ENCODE results near the gene PSME1. TPM values are rescaled to one million over a fixed set of nuclear protein-coding genes. Genes with fewer than 3 reads are reported as not detected.
A peak's percentile ranks its signal among the peaks of the same experiment; 100 is the strongest.

The PSME1 gene
- total and polyA plus RNA-seq, 2 of the 13 experiments (the other 11 are each of a cell fraction or from before 2014, with no cell fraction given) = 159 to 608 TPM

DNA sequence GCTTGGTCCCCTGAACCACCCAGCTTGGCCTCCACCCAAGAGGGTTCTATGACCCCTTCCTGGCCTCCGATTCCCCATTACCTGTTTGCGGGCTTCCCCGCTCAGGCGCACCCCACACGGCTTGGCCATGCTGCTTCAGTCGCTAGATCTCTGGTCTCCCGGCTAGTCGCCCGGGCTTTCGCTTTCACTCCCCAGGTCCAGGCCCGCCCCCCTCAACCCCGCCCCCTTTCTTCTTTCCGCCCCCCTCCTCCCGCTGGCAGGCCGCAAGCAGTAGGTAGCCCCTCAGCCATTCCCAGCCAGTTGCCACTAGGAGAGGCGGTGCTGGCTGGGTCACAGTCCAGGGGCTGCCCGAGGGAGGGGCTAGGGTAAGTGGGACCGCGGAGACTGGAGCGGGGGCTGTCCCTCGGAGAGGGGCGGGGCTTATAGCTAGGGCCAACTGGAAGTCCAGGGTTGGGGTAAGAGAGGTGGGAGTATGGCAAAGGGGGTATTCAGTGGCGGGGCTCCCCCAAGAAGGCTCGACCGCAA lies 10.5 kb downstream of the PSME1 start, which contains the start of gene PSME2 (continued):
- TF ChIP-seq SUZ12 (IDR thresholded peaks at IDR 0.05; ENCODE audit: low read depth, low read length) = no peak
- no peak for TF ChIP-seq ZFP82 (CRISPR knock-in tag; IDR thresholded peaks at IDR 0.05; ENCODE audit: borderline replicate concordance)
- TF ChIP-seq, protein P1, sequence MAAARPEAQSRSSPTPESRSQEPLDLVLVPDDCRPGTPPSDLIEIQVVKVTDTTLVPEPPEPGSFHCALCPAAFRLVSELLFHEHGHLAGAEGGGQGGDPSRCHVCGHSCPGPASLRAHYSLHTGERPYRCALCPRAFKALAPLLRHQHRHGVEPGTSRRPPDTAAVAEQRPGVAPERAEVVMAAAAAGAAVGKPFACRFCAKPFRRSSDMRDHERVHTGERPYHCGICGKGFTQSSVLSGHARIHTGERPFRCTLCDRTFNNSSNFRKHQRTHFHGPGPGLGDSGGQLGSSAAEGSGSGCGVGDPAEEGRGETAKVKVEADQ (CRISPR knock-in tag; IDR thresholded peaks at IDR 0.05; ENCODE audit: borderline replicate concordance) = peak; percentile 24; the same call in 1 of the 2 replicates
- TF ChIP-seq CAMTA2 (CRISPR knock-in tag; IDR thresholded peaks at IDR 0.05; ENCODE audit: borderline replicate concordance) = peak; percentile 10; the same call in 1 of the 2 replicates
- no peak for TF ChIP-seq JUND (CRISPR knock-in tag; IDR thresholded peaks at IDR 0.05)
- TF ChIP-seq ZKSCAN5 (CRISPR knock-in tag; IDR thresholded peaks at IDR 0.05) = peak; percentile 66; the same call in 1 of the 2 replicates
- TF ChIP-seq RNF2 (conservative IDR thresholded peaks at IDR 0.05; ENCODE audit: low read depth) = no peak
- peak; percentile 83; the same call in 1 of the 2 replicates for TF ChIP-seq ZSCAN20 (CRISPR knock-in tag; IDR thresholded peaks at IDR 0.05; ENCODE audit: borderline replicate concordance)
- TF ChIP-seq, protein P2, sequence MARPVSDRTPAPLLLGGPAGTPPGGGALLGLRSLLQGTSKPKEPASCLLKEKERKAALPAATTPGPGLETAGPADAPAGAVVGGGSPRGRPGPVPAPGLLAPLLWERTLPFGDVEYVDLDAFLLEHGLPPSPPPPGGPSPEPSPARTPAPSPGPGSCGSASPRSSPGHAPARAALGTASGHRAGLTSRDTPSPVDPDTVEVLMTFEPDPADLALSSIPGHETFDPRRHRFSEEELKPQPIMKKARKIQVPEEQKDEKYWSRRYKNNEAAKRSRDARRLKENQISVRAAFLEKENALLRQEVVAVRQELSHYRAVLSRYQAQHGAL (CRISPR knock-in tag; IDR thresholded peaks at IDR 0.05; ENCODE audit: not compliant biosample characterization) = no peak
- TF ChIP-seq, protein P3, sequence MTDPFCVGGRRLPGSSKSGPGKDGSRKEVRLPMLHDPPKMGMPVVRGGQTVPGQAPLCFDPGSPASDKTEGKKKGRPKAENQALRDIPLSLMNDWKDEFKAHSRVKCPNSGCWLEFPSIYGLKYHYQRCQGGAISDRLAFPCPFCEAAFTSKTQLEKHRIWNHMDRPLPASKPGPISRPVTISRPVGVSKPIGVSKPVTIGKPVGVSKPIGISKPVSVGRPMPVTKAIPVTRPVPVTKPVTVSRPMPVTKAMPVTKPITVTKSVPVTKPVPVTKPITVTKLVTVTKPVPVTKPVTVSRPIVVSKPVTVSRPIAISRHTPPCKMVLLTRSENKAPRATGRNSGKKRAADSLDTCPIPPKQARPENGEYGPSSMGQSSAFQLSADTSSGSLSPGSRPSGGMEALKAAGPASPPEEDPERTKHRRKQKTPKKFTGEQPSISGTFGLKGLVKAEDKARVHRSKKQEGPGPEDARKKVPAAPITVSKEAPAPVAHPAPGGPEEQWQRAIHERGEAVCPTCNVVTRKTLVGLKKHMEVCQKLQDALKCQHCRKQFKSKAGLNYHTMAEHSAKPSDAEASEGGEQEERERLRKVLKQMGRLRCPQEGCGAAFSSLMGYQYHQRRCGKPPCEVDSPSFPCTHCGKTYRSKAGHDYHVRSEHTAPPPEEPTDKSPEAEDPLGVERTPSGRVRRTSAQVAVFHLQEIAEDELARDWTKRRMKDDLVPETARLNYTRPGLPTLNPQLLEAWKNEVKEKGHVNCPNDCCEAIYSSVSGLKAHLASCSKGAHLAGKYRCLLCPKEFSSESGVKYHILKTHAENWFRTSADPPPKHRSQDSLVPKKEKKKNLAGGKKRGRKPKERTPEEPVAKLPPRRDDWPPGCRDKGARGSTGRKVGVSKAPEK (CRISPR knock-in tag; IDR thresholded peaks at IDR 0.05; ENCODE audit: borderline replicate concordance) = no peak
- peak; percentile 87 for TF ChIP-seq IKZF4 (CRISPR knock-in tag; IDR thresholded peaks at IDR 0.05; ENCODE audit: borderline replicate concordance, low read depth, not compliant biosample characterization)
- peak; percentile 80 for TF ChIP-seq RBM39 (IDR thresholded peaks at IDR 0.05; ENCODE audit: low read depth, low read length, poor library complexity, severe bottlenecking)
- TF ChIP-seq PCBP1 (IDR thresholded peaks at IDR 0.05; ENCODE audit: borderline replicate concordance, low read depth, low read length) = no peak
- TF ChIP-seq ZNF33A (CRISPR knock-in tag; IDR thresholded peaks at IDR 0.05; ENCODE audit: borderline replicate concordance) = no peak
- TF ChIP-seq MYC (CRISPR knock-in tag; IDR thresholded peaks at IDR 0.05; ENCODE audit: borderline replicate concordance) = peak; percentile 59; the same call in 1 of the 2 replicates
- peak; percentile 58; the same call in 1 of the 2 replicates for TF ChIP-seq ZNF205 (CRISPR knock-in tag; IDR thresholded peaks at IDR 0.05)
- no peak for TF ChIP-seq NBN (conservative IDR thresholded peaks at IDR 0.05)
- TF ChIP-seq NCOA5 (CRISPR knock-in tag; IDR thresholded peaks at IDR 0.05) = no peak
- no peak for TF ChIP-seq ZFAT (CRISPR knock-in tag; conservative IDR thresholded peaks at IDR 0.05)
- TF ChIP-seq, protein P4, sequence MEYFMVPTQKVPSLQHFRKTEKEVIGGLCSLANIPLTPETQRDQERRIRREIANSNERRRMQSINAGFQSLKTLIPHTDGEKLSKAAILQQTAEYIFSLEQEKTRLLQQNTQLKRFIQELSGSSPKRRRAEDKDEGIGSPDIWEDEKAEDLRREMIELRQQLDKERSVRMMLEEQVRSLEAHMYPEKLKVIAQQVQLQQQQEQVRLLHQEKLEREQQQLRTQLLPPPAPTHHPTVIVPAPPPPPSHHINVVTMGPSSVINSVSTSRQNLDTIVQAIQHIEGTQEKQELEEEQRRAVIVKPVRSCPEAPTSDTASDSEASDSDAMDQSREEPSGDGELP (IDR thresholded peaks at IDR 0.05; ENCODE audit: borderline replicate concordance, low read depth) = peak; percentile 60; the same call in 1 of the 2 replicates
- TF ChIP-seq JDP2 (CRISPR knock-in tag; IDR thresholded peaks at IDR 0.05; ENCODE audit: borderline replicate concordance) = no peak
- TF ChIP-seq ZNF232 (CRISPR knock-in tag; IDR thresholded peaks at IDR 0.05; ENCODE audit: borderline replicate concordance) = no peak
- TF ChIP-seq TBP (CRISPR knock-in tag; IDR thresholded peaks at IDR 0.05) = no peak
- TF ChIP-seq MAFG (CRISPR knock-in tag; IDR thresholded peaks at IDR 0.05) = no peak

Measured in HepG2 (cell line).